CD1c-positive myeloid dendritic cell (primary cell): ENCODE results near the gene CHKA.

ENCODE experiments used
- DNase-seq: peaks from one replicate; pipeline ENCODE4 v3.0.0-alpha.2; 2016; ENCODE audit errors: extremely low spot score

The CHKA gene

DNA sequence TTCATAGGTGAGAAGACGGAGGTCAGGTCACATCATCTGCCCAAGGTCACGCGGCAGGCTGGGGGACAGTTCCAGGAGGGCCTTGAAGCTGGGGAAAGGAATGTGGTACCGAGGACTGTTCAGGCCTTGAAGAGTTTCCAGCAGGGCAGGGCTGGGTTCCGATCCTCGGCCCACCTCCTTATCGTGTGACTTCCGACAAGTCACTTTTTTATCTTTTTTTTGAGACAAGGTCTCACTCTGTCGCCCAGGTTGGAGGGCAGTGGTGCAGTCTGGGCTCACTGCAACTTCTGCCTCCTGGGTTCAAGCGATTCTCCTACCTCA, 90.1 kb downstream of the CHKA start:
- DNase-seq: no peak

DNA sequence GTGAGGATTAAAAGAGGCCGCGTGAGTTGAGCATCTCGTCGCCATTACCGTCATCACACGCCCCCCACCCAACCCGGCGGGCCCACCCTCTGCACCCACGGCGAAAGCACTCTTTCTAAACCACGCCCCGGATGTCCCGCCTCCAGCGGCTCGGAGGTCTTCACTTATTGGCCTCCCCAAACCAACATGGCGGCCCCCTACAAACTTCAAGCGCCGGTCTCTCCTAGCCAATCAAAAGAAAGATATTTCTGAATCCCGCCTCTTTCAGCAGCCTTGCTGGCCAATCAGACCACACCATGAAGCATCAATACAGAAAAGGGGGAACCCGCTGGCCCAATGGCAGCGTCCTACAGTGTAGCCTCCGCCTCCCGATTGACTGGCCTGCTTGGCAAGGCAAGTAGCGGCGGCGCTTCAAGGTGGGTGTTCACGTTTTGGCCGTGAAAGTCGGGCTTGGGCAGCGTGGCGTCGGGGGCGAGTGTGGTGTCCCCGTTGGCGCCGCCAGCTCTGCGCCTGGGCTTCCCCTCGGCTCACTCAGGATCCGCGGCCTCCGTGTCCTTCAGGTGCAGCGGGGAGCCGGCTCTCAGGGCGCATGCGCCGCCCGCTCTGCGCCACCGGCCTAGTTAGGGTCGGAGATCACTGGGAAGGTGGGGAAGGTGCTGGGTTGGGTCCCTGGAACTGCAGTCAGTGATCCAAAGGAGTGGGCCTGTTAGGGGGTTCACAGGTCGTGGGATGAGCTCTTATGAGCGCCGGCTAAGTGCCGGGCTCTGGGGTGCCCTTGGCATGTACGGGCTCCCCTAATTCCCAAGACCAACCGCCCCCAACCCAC, 90.7 kb downstream of the CHKA start, which contains the start of gene NDUFS8:
TSS of gene NDUFS8 (plus strand) at position 364 of the 826 bp plus-strand sequence. CDS start 1,471 bp downstream, outside the sequence.
- DNase-seq: peak; percentile 99

GRCh38 chr11:68028802-68029545, 92.2 kb downstream of the CHKA start:
- DNase-seq: no peak

DNA sequence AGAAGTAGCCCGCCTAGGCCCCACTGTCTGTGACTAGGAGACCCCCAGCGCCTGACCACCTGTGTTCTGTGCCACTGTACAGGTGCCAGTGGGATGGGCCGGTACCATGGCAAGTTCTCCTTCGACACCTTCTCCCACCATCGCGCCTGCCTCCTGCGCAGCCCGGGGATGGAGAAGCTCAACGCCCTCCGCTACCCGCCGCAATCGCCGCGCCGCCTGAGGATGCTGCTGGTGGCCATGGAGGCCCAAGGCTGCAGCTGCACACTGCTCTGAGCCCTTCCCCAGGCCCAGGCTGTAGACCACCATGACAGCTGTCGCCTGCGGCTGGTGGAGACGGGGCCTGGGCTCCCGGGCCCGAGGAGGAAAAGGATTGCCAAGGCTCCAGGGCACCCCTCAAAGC, 93.5 kb downstream of the CHKA start:
- DNase-seq: no peak

GRCh38 chr11:68026391-68027105, 94.6 kb downstream of the CHKA start:
- DNase-seq: no peak

- no peak for DNase-seq
Measured at GRCh38 chr11:68025047-68025446, 96.1 kb downstream of the CHKA start.

DNA sequence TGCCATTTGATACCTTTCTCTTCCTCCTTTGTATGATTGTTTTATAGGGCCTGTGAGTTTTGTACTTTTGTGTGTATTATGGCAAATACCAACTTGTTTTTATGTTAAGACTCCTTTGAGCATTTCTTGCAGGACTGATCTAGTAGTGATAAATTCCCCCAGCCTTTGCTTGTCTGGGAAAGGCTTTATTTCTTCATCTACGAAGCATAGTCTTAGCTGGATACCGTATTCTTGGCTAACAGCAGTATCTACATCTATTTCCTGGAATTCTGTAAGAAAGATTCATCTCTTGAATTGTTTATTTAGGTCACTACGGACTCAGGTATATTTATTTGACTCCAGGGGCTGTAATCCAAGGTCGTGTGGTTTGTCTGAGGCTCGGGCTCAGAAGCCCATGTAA, 96.7 kb downstream of the CHKA start:
- no peak for DNase-seq

GRCh38 chr11:68022531-68022930, 98.7 kb downstream of the CHKA start:
- DNase-seq: no peak

DNA sequence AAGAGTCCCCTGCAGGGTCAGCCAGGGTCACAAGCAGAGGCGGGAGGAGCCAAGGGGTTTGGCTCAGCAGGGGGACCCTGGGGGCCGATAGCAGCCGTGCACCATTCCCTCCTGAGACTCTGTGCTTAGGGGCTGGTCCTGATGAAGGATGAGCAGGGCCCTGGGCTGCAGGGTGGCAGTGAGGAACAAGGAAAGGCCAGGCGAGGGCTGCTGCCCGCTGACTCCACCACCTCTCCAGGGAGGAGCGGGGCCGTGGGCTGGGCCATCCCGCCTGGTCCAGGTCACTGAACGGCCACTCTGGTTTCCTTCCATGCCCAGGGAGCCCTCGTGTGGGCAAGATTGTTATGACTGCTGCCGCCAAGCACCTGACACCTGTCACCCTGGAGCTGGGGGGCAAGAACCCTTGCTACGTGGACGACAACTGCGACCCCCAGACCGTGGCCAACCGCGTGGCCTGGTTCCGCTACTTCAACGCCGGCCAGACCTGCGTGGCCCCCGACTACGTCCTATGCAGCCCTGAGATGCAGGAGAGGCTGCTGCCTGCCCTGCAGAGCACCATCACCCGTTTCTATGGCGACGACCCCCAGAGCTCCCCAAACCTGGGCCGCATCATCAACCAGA, 99.9 kb downstream of the CHKA start:
- no peak for DNase-seq

- DNase-seq: no peak
Measured at GRCh38 chr11:68020575-68020974, 100.6 kb downstream of the CHKA start.

- no peak for DNase-seq
Measured at GRCh38 chr11:68019486-68019885, 101.7 kb downstream of the CHKA start.

DNA sequence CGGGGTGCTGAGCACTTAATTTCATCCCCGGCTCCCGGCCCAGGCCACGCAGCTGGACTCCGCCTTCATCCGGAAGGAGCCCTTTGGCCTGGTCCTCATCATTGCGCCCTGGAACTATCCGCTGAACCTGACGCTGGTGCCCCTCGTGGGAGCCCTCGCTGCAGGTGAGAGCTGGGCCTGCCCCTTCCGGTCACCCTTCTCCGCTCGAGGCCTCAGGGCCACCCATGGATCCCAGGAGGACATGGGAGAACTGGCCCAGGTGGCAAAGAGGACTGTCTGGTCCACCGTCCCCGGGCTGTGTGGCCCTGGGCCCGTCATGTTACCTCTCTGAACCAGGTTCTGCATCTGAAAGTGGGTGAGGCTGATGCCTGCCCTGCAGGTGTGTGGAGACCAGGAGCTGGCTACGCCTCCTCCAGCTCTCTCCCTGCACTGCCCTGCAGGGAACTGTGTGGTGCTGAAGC, 102.4 kb downstream of the CHKA start:
- DNase-seq: no peak

- DNase-seq: no peak
Measured at GRCh38 chr11:68017980-68018729, 103.0 kb downstream of the CHKA start.

GRCh38 chr11:68016904-68017817, 104.0 kb downstream of the CHKA start:
- no peak for DNase-seq

DNA sequence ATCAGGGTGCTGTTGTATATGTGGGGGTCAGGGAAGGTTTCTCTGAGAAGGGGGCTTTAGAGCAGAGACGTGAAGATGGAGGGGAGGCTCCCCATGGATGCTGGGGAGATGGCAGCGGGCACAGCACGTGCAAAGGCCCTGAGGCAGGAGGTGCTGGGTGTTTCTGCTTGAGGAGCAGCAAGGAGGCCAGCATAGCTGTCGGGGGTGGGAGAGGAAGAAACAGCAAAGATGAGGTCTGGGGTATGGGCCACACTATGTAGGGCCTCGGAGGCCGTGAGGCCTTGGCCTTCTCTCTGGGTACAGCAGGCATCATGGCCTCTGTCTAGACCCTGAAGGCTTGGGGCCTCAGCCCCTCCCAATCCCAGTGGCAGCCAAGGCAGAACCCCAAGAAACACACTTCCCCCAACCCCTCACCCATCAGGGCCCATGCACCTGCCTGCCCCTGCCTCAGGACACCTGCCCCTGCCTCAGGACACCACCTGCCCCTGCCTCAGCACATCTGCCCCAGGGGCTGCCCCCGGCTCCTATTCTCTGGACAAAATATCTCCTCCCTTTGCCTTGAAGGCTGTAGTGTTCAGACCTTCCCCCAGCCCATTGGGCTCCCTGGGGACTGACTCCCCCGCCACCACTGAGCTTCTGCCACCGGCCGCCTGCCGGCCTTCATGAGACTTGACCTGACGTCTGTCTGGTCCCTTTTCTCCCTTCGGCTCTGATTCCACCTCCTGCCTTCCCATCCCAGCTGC, 104.9 kb downstream of the CHKA start:
- DNase-seq: no peak

DNA sequence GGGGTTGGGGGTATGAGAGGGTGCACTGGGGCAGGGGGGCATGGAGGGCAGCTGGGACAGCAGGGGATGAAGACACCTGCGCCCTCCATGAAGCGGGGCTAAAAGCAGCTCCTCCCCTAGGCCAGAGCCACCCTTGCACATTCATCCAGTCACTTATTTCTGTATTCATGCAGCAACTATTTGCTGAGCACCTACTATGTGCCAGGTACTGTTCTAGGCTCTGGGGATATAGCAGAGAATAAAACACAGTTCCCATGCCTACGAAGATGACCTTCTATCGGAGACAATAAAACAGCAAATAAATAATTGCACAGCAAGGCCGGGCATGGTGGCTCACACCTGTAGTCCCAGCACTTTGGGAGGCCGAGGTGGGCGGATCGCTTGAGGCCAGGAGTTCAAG, 105.7 kb downstream of the CHKA start:
- no peak for DNase-seq

DNA sequence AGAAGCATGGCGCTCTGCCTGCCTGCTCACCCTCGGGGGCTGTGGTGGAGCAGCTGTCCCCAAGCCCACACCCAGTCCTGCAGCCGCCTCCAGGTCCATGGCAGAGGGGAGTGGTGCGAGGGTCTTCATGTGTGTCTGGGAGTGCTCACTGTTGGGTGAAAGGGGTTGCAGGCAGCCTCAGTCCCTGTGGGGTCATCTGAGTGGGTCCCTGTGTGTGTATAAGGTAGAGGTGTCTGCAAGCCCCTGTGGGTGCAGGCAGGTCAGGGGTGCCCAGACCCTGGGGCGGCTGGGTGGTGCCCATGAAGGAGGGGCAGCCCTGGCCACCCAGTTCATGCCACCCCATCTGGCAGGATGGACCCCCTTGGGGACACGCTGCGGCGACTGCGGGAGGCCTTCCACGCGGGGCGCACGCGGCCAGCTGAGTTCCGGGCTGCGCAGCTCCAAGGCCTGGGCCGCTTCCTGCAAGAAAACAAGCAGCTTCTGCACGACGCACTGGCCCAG, 106.2 kb downstream of the CHKA start:
- no peak for DNase-seq

DNA sequence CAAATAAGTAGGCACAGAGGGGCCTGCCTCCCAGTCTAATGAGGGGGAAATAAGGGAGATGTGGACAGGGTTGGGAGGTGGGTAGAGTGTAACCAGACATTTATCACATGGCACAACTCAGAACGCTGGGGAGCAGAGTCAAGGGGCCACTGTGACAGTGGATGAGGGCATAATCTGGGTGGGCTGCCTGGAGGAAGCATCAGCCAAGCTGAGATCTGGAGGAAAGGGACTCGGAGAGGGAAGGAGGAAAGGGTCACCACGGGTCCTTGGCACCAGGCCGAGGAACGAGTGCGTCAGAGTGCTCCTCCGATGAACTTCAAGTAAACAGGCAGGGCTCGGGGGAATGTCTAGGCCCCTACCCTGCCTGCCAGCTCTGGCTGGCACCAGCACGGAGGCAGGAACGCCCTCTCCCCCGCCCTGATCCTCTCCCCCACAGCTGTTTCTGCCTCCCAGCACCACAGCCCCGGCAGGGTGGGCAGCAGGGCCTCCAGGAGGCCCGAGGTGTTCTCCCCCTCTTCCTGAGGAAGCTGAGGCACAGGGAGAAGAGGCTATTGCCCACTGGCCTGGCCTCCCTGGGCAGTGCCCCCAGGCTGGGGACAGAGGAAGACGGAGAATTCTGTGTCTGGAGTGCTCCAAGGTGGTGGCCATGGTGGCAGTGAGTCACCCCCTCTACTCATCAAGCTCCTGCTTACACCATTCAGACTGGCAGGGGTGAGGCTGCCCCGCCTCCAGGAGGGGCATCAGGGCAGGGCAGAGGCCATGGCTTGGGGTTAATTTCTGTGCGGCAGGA, 106.8 kb downstream of the CHKA start:
- DNase-seq: peak; percentile 38
